H1 (cell line): ENCODE data around the gene ZNF837. TPM values are rescaled to one million over a fixed set of nuclear protein-coding genes. Genes with fewer than 3 reads are reported as not detected.

Experiments used
- CTBP2 ChIP-seq: IDR thresholded peaks from 2 replicates; pipeline ENCODE4 v1.7.0; 2011; ENCODE audit warnings: borderline replicate concordance, mild to moderate bottlenecking, moderate library complexity, mixed read lengths, low read length; ENCODE audit not compliant: insufficient read depth, insufficient read length
- GTF2F1 ChIP-seq: IDR thresholded peaks from 2 replicates; pipeline ENCODE4 v1.6.1; 2012; ENCODE audit warnings: low read depth, low read length, improper control_type of control experiment, borderline replicate concordance
- HDAC6 ChIP-seq: IDR thresholded peaks from one replicate; pipeline ENCODE4 v1.7.1; 2012; ENCODE audit warnings: low read depth, mild to moderate bottlenecking, inconsistent platforms, low read length, moderate library complexity
- POLR2AphosphoS5 ChIP-seq: IDR thresholded peaks from 2 replicates; pipeline ENCODE4 v1.6.1; 2011; ENCODE audit warnings: low read depth, low read length
- USF2 ChIP-seq: IDR thresholded peaks from 2 replicates; pipeline ENCODE4 v1.6.1; 2011; ENCODE audit warnings: low read length, improper control_type of control experiment
- polyA plus RNA-seq, 7 experiments: library from polyadenylated mRNA; depleted of rRNA in 3 of 7; stranded (reverse) in 5 of 7; unstranded in 2 of 7; fragments of >200 nt in 5 of 7; fragments of 200-250 nt in 2 of 7; gene quantifications; 1 replicate in 5 of 7; 2 replicates in 1 of 7; 4 replicates in 1 of 7; pipeline versions ENCODE4 v1.2.1 to v1.2.3, GENCODE V29; 2011 to 2013; ENCODE audit warnings: missing spikeins in 2 of 7, mixed read lengths in 2 of 7
- total RNA-seq: library from RNA; stranded (reverse); fragmentation: NEBNext Ultra II Directional; extraction: Animal tissue kit (Norgen Biotek cat#: 25700); gene quantifications from 2 replicates; pipeline ENCODE4 v1.2.1, GENCODE V29; 2021

Gene ZNF837
- total and polyA plus RNA-seq, 2 of the 8 experiments (the other 6 are each of a cell fraction or from before 2014, with no cell fraction given), result 1.9 to 3.3 TPM

- TF ChIP-seq GTF2F1, result no peak
- TF ChIP-seq HDAC6, result no peak
- no peak for TF ChIP-seq USF2
- TF ChIP-seq POLR2AphosphoS5, result peak; percentile 20; the same call in 1 of the 2 replicates
- TF ChIP-seq CTBP2, result no peak
These were observed 15.3 kb upstream of the ZNF837 start (continued) for GRCh38 chr19:58395979-58396627.
